GM12878 (cell line): ENCODE data around the gene COPS8.

Experiments
- ASH2L ChIP-seq: fragments of 300-600, 200-600 bp; sonication (generic); IDR thresholded peaks from 2 replicates; pipeline ENCODE4 v1.6.1; 2017; ENCODE audit warnings: low read depth, mild to moderate bottlenecking, borderline replicate concordance
- ATF3 ChIP-seq: IDR thresholded peaks from 2 replicates; pipeline ENCODE4 v1.6.1; 2011; ENCODE audit warnings: low read depth, mild to moderate bottlenecking, low read length, moderate library complexity, borderline replicate concordance; ENCODE audit errors: extremely low read depth
- JUND ChIP-seq: IDR thresholded peaks from 2 replicates; pipeline ENCODE4 v1.6.1; 2012; ENCODE audit warnings: low read depth, mild to moderate bottlenecking, low read length, improper control_type of control experiment, moderate library complexity
- SUPT20H ChIP-seq: IDR thresholded peaks from 2 replicates; pipeline ENCODE4 v1.6.1; 2011; ENCODE audit warnings: low read depth, mild to moderate bottlenecking, low read length, moderate library complexity, borderline replicate concordance; ENCODE audit not compliant: control insufficient read depth

- TF ChIP-seq SUPT20H: no peak
- no peak for TF ChIP-seq ATF3
- TF ChIP-seq JUND: no peak
- TF ChIP-seq ASH2L: no peak
Observed at GRCh38 chr2:237053066-237053465, 32.6 kb upstream of the COPS8 start.
